Neuron (in vitro differentiated cells): ENCODE data around the gene FARSA.

ENCODE experiments used
- H2AFZ ChIP-seq: one replicate; pipeline ENCODE4 v1.6.1; 2013; ENCODE audit warnings: low read depth, mild to moderate bottlenecking, inconsistent platforms, low read length, moderate library complexity
- H3K27me3 ChIP-seq: one replicate; pipeline ENCODE4 v1.6.1; 2013; ENCODE audit warnings: low read length; ENCODE audit not compliant: insufficient read depth
- H3K36me3 ChIP-seq: one replicate; pipeline ENCODE4 v1.6.1; 2013; ENCODE audit warnings: low read length; ENCODE audit not compliant: insufficient read depth
- H3K4me1 ChIP-seq: one replicate; pipeline ENCODE4 v1.6.1; 2013; ENCODE audit warnings: low read length; ENCODE audit not compliant: insufficient read depth
- H3K4me3 ChIP-seq: 2 replicates; pipeline ENCODE4 v1.5.1; 2013; ENCODE audit warnings: mild to moderate bottlenecking, low read length, moderate library complexity
- H3K9me3 ChIP-seq: one replicate; pipeline ENCODE4 v1.6.1; 2013; ENCODE audit warnings: low read length

FARSA gene

GRCh38 chr19:12949363-12950283, 16.1 kb upstream of the FARSA start:
- H2AFZ ChIP-seq = no peak overlapping the region
- H3K36me3 ChIP-seq = peaks cover 69% of the 10 kb centered on the region
- no peaks in the 10 kb centered on the region for H3K27me3 ChIP-seq
- no peak overlapping the region for H3K4me3 ChIP-seq
- no peaks in the 10 kb centered on the region for H3K9me3 ChIP-seq
- H3K4me1 ChIP-seq = peaks cover 10% of the 10 kb centered on the region

DNA sequence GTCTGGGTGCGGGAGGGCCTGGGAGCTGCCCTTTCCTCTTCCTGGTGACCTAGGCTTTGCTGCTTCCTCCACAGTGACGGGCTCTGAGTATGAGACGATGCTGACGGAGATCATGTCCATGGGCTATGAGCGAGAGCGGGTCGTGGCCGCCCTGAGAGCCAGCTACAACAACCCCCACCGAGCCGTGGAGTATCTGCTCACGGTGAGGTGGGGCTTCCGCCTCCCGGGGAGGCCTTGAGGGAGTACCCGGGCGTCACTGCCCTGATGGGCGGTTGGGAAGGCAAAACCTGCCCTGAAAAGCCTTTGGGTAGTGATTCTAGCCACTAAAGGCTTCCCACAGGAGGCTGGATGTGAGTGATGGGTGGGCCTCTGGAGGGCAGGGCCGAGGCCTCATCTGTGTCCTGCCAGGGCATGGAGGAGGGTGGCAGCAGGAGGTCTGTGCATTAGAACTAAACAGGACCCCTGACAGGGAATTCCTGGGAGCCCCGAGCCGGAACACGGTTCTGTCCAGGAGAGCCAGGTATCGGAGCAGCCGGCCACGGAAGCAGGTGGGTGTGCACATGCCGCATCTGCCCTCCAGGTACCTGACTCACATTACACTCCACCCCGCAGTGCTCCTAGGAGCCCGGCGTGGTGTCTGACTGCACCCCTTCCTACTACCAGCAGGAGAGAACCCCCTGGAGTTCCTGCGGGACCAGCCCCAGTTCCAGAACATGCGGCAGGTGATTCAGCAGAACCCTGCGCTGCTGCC, 15.3 kb upstream of the FARSA start:
- Histone ChIP-seq H3K27me3 (no peaks in the 10 kb centered on the region), H3K4me3 (no peak overlapping the region), H3K36me3 (peaks cover 71% of the 10 kb centered on the region), H2AFZ (no peak overlapping the region), H3K4me1 (peaks cover 10% of the 10 kb centered on the region), H3K9me3 (no peaks in the 10 kb centered on the region)

DNA sequence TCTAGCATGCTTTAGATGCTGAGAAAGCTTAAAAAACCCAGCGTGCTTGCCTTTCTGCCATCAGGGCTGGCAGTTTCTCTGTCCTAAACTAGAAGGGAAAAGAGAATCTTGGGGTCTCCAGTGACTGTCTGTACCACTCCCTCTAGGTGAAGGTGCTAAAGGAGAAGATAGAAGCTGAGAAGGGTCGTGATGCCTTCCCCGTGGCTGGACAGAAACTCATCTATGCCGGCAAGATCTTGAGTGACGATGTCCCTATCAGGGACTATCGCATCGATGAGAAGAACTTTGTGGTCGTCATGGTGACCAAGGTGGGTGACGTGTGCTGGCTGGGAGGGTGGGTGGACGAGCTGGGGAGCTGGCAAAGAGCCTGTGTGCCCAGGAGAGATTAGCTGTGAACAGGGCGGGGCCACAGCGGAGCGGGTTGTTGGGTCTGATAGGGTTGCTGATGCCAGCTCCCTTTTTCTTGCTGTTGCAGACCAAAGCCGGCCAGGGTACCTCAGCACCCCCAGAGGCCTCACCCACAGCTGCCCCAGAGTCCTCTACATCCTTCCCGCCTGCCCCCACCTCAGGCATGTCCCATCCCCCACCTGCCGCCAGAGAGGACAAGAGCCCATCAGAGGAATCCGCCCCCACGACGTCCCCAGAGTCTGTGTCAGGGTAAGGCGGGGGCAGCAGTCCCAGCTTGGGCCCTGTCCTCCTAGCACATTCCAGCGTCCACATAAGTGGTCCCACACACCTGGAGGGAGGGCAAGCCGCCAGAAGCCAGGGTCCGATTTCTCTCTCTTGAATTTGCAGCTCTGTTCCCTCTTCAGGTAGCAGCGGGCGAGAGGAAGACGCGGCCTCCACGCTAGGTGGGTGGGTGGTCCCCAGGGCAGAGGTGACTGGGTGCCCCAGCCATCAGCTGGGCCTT, 14.4 kb upstream of the FARSA start:
- Histone ChIP-seq H3K27me3 (no peaks in the 10 kb centered on the region), H3K4me1 (peaks cover 10% of the 10 kb centered on the region), H2AFZ (no peak overlapping the region), H3K4me3 (no peak overlapping the region), H3K9me3 (no peaks in the 10 kb centered on the region), H3K36me3 (peaks cover 70% of the 10 kb centered on the region)

- H3K36me3 ChIP-seq = peaks cover 65% of the 10 kb centered on the region
- peak overlapping the region; percentile 84 for H3K4me3 ChIP-seq
- H2AFZ ChIP-seq = no peak overlapping the region
- no peaks in the 10 kb centered on the region for H3K27me3 ChIP-seq
- H3K9me3 ChIP-seq = no peaks in the 10 kb centered on the region
- peaks cover 10% of the 10 kb centered on the region for H3K4me1 ChIP-seq
These were observed 13.4 kb upstream of the FARSA start for GRCh38 chr19:12946731-12947496.

- H3K9me3 ChIP-seq = no peaks in the 10 kb centered on the region
- peaks cover 66% of the 10 kb centered on the region for H3K36me3 ChIP-seq
- peak overlapping the region; percentile 84 for H3K4me3 ChIP-seq
- peaks cover 10% of the 10 kb centered on the region for H3K4me1 ChIP-seq
- H2AFZ ChIP-seq = no peak overlapping the region
- no peaks in the 10 kb centered on the region for H3K27me3 ChIP-seq
These were observed 12.7 kb upstream of the FARSA start for GRCh38 chr19:12946092-12946721.

- Histone ChIP-seq H3K27me3 (no peaks in the 10 kb centered on the region), H3K36me3 (peaks cover 66% of the 10 kb centered on the region), H2AFZ (no peak within 1 kb of the TSS), H3K9me3 (no peaks in the 10 kb centered on the region), H3K4me3 (peak within 1 kb of the TSS; percentile 84), H3K4me1 (peaks cover 10% of the 10 kb centered on the region)
These were observed 12.1 kb upstream of the FARSA start, which contains the start of gene RAD23A for GRCh38 chr19:12945479-12946091. TSS of gene RAD23A (plus strand) at chr19:12945862. CDS start at chr19:12945949, 87 bp downstream.

- Histone ChIP-seq H3K27me3 (no peaks in the 10 kb centered on the region), H3K4me1 (peaks cover 23% of the 10 kb centered on the region)
These were observed 10.7 kb upstream of the FARSA start for GRCh38 chr19:12944104-12944674.

DNA sequence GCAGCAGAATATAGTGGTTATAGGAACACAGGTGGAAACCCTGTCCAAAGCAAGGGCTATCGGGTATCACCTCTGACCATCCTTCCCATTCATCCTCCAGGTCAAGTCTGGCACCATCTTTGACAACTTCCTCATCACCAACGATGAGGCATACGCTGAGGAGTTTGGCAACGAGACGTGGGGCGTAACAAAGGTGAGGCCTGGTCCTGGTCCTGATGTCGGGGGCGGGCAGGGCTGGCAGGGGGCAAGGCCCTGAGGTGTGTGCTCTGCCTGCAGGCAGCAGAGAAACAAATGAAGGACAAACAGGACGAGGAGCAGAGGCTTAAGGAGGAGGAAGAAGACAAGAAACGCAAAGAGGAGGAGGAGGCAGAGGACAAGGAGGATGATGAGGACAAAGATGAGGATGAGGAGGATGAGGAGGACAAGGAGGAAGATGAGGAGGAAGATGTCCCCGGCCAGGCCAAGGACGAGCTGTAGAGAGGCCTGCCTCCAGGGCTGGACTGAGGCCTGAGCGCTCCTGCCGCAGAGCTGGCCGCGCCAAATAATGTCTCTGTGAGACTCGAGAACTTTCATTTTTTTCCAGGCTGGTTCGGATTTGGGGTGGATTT, 10.0 kb upstream of the FARSA start:
- H3K36me3 ChIP-seq = peaks cover 58% of the 10 kb centered on the region
- peaks cover 23% of the 10 kb centered on the region for H3K4me1 ChIP-seq
- H3K9me3 ChIP-seq = no peaks in the 10 kb centered on the region
- H3K27me3 ChIP-seq = no peaks in the 10 kb centered on the region
- H2AFZ ChIP-seq = no peak overlapping the region
- no peak overlapping the region for H3K4me3 ChIP-seq

More at GRCh38 chr19:12944104-12944674, 10.7 kb upstream of the FARSA start:
- H2AFZ ChIP-seq = no peak overlapping the region
- no peak overlapping the region for H3K4me3 ChIP-seq
- peaks cover 65% of the 10 kb centered on the region for H3K36me3 ChIP-seq
- H3K9me3 ChIP-seq = no peaks in the 10 kb centered on the region

GRCh38 chr19:12940897-12941296, 7.4 kb upstream of the FARSA start:
- Histone ChIP-seq H2AFZ (no peak overlapping the region), H3K4me3 (no peak overlapping the region), H3K9me3 (no peaks in the 10 kb centered on the region), H3K4me1 (peaks cover 24% of the 10 kb centered on the region), H3K27me3 (no peaks in the 10 kb centered on the region), H3K36me3 (peaks cover 45% of the 10 kb centered on the region)

DNA sequence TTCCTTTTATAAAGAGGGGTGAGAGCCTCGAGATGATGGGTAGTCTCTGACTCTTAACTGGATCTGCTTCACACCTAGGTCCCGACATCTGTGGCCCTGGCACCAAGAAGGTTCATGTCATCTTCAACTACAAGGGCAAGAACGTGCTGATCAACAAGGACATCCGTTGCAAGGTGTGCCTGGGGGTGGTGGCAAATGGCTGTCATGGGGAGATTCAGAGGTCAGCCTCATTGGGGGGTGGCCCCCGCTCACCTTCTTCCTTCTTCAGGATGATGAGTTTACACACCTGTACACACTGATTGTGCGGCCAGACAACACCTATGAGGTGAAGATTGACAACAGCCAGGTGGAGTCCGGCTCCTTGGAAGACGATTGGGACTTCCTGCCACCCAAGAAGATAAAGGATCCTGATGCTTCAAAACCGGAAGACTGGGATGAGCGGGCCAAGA, 6.5 kb upstream of the FARSA start:
- Histone ChIP-seq H3K4me1 (peaks cover 24% of the 10 kb centered on the region), H2AFZ (no peak overlapping the region), H3K27me3 (no peaks in the 10 kb centered on the region), H3K4me3 (peak overlapping the region; percentile 83), H3K9me3 (no peaks in the 10 kb centered on the region), H3K36me3 (peaks cover 45% of the 10 kb centered on the region)
